IPS-18c (cell line): Measurements from ENCODE around the gene VMAC.
"Not testable (repeated sequence)": the region's sequence is repeated elsewhere in the genome, so short reads cannot be mapped to it uniquely, and the experiment has no call there.

Experiments
- H3K4me3 ChIP-seq: 2 replicates; pipeline ENCODE4 v1.7.0; 2013; ENCODE audit warnings: low read depth, mild to moderate bottlenecking, low read length, moderate library complexity; ENCODE audit not compliant: insufficient read depth
- H3K9me3 ChIP-seq: one replicate; pipeline ENCODE4 v1.6.1; 2013; ENCODE audit warnings: mild to moderate bottlenecking, low read length, moderate library complexity; ENCODE audit not compliant: control insufficient read depth, insufficient read depth

The VMAC gene

GRCh38 chr19:5881543-5882299 lies 23.0 kb upstream of the VMAC start:
- no peak overlapping the region for H3K4me3 ChIP-seq
- H3K9me3 ChIP-seq = no peaks in the 10 kb centered on the region

- no peak overlapping the region for H3K4me3 ChIP-seq
- no peaks in the 10 kb centered on the region for H3K9me3 ChIP-seq
These were observed 22.2 kb upstream of the VMAC start for GRCh38 chr19:5882421-5882968.

- not testable (repeated sequence) for H3K9me3 ChIP-seq, H3K4me3 ChIP-seq
These were observed 21.4 kb upstream of the VMAC start for GRCh38 chr19:5883157-5883873.

GRCh38 chr19:5884065-5884811 lies 20.4 kb upstream of the VMAC start:
- not testable (repeated sequence) for H3K4me3 ChIP-seq, H3K9me3 ChIP-seq

GRCh38 chr19:5889288-5889971 lies 15.2 kb upstream of the VMAC start:
- Histone ChIP-seq H3K4me3 (no peak overlapping the region), H3K9me3 (no peaks in the 10 kb centered on the region)

- no peaks in the 10 kb centered on the region for H3K9me3 ChIP-seq
- no peak overlapping the region for H3K4me3 ChIP-seq
These were observed 14.6 kb upstream of the VMAC start for GRCh38 chr19:5890099-5890498.

GRCh38 chr19:5891572-5891937 lies 13.1 kb upstream of the VMAC start:
- H3K9me3 ChIP-seq = no peaks in the 10 kb centered on the region
- H3K4me3 ChIP-seq = no peak overlapping the region

- Histone ChIP-seq H3K4me3 (no peak overlapping the region), H3K9me3 (no peaks in the 10 kb centered on the region)
These were observed 12.5 kb upstream of the VMAC start for GRCh38 chr19:5891938-5892771.

- Histone ChIP-seq H3K4me3 (no peak overlapping the region), H3K9me3 (no peaks in the 10 kb centered on the region)
These were observed 11.8 kb upstream of the VMAC start for GRCh38 chr19:5892772-5893275.

- no peak overlapping the region for H3K4me3 ChIP-seq
- no peaks in the 10 kb centered on the region for H3K9me3 ChIP-seq
These were observed 11.3 kb upstream of the VMAC start for GRCh38 chr19:5893296-5893903.

GRCh38 chr19:5893907-5894703 lies 10.6 kb upstream of the VMAC start:
- Histone ChIP-seq H3K9me3 (no peaks in the 10 kb centered on the region), H3K4me3 (no peak overlapping the region)

GRCh38 chr19:5894704-5895349 lies 9.8 kb upstream of the VMAC start:
- no peaks in the 10 kb centered on the region for H3K9me3 ChIP-seq
- H3K4me3 ChIP-seq = no peak overlapping the region

- Histone ChIP-seq H3K9me3 (no peaks in the 10 kb centered on the region), H3K4me3 (no peak overlapping the region)
These were observed 9.3 kb upstream of the VMAC start for GRCh38 chr19:5895409-5895808.

- no peak overlapping the region for H3K4me3 ChIP-seq
- no peaks in the 10 kb centered on the region for H3K9me3 ChIP-seq
These were observed 8.8 kb upstream of the VMAC start for GRCh38 chr19:5895890-5896289.
